Measurements from ENCODE around the gene BMP6.

The BMP6 gene

DNA sequence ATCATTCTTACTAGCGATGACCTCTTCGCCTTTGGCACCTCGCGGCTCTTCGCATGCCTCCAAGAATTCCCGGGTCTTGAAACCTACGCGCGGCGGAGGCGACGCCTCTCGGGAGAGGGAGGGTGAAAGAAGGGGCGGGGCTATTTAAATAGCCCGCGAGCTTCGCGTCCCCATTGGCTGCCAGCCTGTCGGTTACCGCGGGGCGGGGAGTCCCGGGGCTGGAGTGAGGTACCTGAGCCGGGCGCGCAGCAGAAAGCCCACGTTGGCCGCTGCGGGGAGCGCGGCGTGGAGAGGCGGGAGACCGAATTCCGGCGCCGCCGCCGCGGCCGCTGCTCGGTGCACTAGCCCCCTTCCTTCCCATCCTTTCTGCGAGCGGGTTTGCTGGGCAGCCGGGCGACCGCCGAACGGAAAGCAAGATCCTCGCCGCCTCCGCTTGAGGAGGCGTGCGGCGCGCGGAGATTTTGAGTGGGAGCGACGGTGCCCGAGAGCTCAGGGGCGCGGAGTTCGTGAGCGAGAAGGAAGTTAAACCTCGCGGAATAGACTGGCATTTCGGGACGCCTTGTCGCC is at the start of gene BMP6:
TSS of gene BMP6 (plus strand) at position 251 of the 567 bp plus-strand sequence. CDS start 857 bp downstream, outside the sequence.
- peaks cover 37% of the 10 kb centered on the region for H3K27me3 ChIP-seq (ENCODE audit: low read depth, low read length)
- H3K4me3 ChIP-seq (ENCODE audit: low read depth in 1 of 2, low read length in 2 of 2) = peak within 1 kb of the TSS; percentile 49 to 81
- H3K36me3 ChIP-seq (ENCODE audit: control insufficient read depth in 1 of 2, insufficient read depth in 2 of 2, low read length in 2 of 2) = no peaks in the 10 kb centered on the region
- no peak within 1 kb of the TSS for H3K27ac ChIP-seq (ENCODE audit: low read length)
- H3K9me3 ChIP-seq (ENCODE audit: control insufficient read depth in 1 of 2, low read length in 2 of 2) = no peaks in the 10 kb centered on the region
- peaks cover 2 to 29% of the 10 kb centered on the region in 2 donors for H3K4me1 ChIP-seq (ENCODE audit: control insufficient read depth in 1 of 2, insufficient read depth in 2 of 2, low read length in 2 of 2)

DNA sequence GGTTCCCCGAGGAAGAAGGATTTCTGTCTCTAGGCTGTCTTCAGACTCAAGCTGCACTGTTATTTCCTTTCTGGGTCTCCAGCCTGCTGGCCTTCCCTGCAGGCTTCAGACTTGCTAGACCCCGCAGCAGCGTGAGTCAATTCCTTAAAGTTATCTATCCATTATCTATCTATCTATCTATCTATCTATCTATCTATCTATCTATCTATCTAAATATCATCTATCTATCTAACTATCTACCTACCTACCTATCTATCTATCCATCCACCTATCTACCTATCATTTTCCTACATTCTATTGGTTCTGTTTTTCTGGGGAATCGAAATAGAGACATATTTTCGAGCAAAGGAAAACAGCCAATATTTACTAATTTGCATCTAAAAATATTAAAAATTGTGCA is 48.7 kb upstream of the BMP6 start:
- Histone ChIP-seq H3K36me3 (ENCODE audit: control insufficient read depth in 1 of 2, insufficient read depth in 2 of 2, low read length in 2 of 2) (no peaks in the 10 kb centered on the region), H3K4me3 (ENCODE audit: low read depth in 1 of 2, low read length in 2 of 2) (no peak overlapping the region), H3K27ac (ENCODE audit: low read length) (no peak overlapping the region), H3K27me3 (ENCODE audit: low read depth, low read length) (no peaks in the 10 kb centered on the region), H3K9me3 (ENCODE audit: control insufficient read depth in 1 of 2, low read length in 2 of 2) (no peaks in the 10 kb centered on the region), H3K4me1 (ENCODE audit: control insufficient read depth in 1 of 2, insufficient read depth in 2 of 2, low read length in 2 of 2) (peaks cover 0 to 3% of the 10 kb centered on the region in 2 donors)

DNA sequence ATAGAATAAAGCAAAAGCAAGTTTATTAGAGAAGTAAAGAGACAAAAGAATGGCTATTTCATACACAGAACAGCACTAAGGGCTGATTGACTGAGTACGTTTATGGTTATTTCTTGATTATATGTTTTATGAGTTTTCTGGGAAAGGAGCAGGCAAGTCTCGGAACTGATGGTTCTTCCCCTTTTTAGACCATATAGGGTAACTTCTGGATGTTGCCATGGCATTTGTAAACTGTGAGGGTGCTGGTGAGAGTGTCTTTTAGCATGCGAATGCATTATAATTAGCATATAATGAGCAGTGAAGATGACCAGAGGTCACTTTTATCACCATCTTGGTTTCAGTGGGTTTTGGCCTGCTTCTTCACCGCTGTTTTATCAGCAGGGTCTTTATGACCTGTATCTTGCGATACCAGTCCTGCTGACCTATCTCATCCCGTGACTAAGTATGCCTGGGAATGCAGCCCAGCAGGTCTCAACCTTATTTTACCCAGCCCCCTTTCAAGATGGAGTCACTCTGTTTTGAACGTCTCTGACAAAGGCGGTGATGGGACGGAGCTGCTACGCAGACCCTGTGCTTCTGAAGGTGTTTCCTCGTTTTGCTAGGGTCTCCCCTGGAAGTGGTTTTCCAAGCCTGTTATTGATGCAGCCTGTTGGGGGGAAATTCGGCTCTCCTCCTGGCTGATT is 45.4 kb upstream of the BMP6 start:
- Histone ChIP-seq H3K9me3 (ENCODE audit: control insufficient read depth in 1 of 2, low read length in 2 of 2) (no peaks in the 10 kb centered on the region), H3K27ac (ENCODE audit: low read length) (no peak overlapping the region), H3K4me3 (ENCODE audit: low read depth in 1 of 2, low read length in 2 of 2) (no peak overlapping the region), H3K36me3 (ENCODE audit: control insufficient read depth in 1 of 2, insufficient read depth in 2 of 2, low read length in 2 of 2) (no peaks in the 10 kb centered on the region), H3K4me1 (ENCODE audit: control insufficient read depth in 1 of 2, insufficient read depth in 2 of 2, low read length in 2 of 2) (no peaks in the 10 kb centered on the region), H3K27me3 (ENCODE audit: low read depth, low read length) (no peaks in the 10 kb centered on the region)

DNA sequence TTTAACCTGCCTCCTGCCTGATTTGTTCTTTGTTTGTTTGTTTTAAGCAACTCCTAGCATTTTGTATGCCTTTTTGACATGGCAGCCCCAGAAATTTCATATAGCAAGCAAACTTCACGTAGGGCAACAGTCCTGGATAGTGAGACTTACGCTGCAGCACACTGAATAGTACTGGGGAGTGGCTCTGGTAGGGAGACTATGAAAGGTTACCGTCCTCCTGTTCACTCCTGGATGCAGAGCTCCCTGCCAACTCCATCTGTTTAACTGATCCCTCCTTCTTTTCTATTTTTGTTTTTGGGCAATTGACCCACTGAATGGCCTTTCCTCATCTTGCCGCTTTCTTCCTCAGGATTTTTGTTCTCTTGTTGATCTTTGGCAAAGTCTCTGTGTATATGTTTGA is 44.5 kb upstream of the BMP6 start:
- H3K4me1 ChIP-seq (ENCODE audit: control insufficient read depth in 1 of 2, insufficient read depth in 2 of 2, low read length in 2 of 2) = no peaks in the 10 kb centered on the region
- no peak overlapping the region for H3K27ac ChIP-seq (ENCODE audit: low read length)
- no peaks in the 10 kb centered on the region for H3K36me3 ChIP-seq (ENCODE audit: control insufficient read depth in 1 of 2, insufficient read depth in 2 of 2, low read length in 2 of 2)
- H3K27me3 ChIP-seq (ENCODE audit: low read depth, low read length) = no peaks in the 10 kb centered on the region
- H3K4me3 ChIP-seq (ENCODE audit: low read depth in 1 of 2, low read length in 2 of 2) = no peak overlapping the region
- no peaks in the 10 kb centered on the region for H3K9me3 ChIP-seq (ENCODE audit: control insufficient read depth in 1 of 2, low read length in 2 of 2)

DNA sequence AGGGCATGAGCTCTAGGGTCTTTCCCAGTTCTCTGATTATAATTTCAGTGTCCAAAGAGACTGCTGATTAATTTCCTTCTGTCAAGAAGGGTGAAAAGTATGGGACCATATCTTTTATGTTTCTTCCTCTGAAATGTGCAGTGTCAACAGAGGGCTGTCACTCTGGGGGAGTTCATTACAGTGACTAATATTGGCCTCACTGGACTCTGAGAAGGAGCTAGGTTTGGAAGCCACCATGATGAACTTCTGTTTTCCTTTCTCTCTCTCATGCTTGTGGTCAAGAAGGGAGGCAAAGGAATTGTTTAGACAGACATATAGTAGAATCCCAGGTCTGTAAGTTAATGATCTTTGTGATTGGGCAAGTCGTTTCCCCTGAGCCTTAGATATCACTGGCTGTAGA is 41.8 kb upstream of the BMP6 start:
- no peaks in the 10 kb centered on the region for H3K9me3 ChIP-seq (ENCODE audit: control insufficient read depth in 1 of 2, low read length in 2 of 2)
- H3K4me3 ChIP-seq (ENCODE audit: low read depth in 1 of 2, low read length in 2 of 2) = no peak overlapping the region
- H3K27me3 ChIP-seq (ENCODE audit: low read depth, low read length) = no peaks in the 10 kb centered on the region
- H3K27ac ChIP-seq (ENCODE audit: low read length) = no peak overlapping the region
- H3K4me1 ChIP-seq (ENCODE audit: control insufficient read depth in 1 of 2, insufficient read depth in 2 of 2, low read length in 2 of 2) = no peaks in the 10 kb centered on the region
- no peaks in the 10 kb centered on the region for H3K36me3 ChIP-seq (ENCODE audit: control insufficient read depth in 1 of 2, insufficient read depth in 2 of 2, low read length in 2 of 2)

DNA sequence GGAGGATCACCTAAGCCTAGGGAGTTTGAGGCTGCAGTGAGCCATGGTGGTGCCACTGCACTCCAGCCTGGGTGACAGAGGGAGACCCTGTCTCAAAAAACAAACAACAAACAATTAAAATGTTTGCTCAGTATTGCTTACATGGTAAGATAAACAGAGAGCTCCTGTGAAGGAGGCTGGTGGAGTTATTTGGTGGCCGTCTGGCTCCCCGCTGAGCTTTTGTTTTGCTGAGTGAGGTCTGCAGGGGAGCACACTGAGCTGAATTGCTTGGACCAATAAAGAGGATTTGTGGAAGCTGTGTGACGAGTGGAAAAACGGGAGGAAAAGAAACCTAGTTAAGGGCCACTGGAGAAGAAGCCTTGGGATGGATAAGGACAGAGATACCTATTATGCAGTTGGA is 41.1 kb upstream of the BMP6 start:
- Histone ChIP-seq H3K36me3 (ENCODE audit: control insufficient read depth in 1 of 2, insufficient read depth in 2 of 2, low read length in 2 of 2) (no peaks in the 10 kb centered on the region), H3K4me3 (ENCODE audit: low read depth in 1 of 2, low read length in 2 of 2) (no peak overlapping the region), H3K9me3 (ENCODE audit: control insufficient read depth in 1 of 2, low read length in 2 of 2) (no peaks in the 10 kb centered on the region), H3K27ac (ENCODE audit: low read length) (no peak overlapping the region), H3K27me3 (ENCODE audit: low read depth, low read length) (no peaks in the 10 kb centered on the region), H3K4me1 (ENCODE audit: control insufficient read depth in 1 of 2, insufficient read depth in 2 of 2, low read length in 2 of 2) (no peaks in the 10 kb centered on the region)

DNA sequence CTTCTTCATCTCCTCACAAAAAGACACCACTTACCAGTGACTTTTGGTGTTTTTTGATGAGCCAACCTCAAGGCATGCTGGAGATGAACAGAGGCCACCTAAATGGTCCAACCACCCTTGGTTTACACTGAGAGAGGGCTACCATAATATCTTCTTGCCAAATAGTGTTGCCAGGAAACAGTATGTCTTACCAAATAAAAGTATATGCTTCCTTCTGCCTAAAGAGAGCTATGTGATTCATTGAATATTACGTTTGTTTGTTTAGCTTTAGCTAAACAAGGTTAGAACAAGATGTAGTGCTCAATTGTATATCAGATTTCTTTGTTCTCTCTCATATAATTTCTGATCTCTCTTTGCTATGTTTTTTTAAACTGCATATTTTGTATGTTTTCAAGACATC is 40.6 kb upstream of the BMP6 start:
- Histone ChIP-seq H3K4me1 (ENCODE audit: control insufficient read depth in 1 of 2, insufficient read depth in 2 of 2, low read length in 2 of 2) (no peaks in the 10 kb centered on the region), H3K9me3 (ENCODE audit: control insufficient read depth in 1 of 2, low read length in 2 of 2) (no peaks in the 10 kb centered on the region), H3K27me3 (ENCODE audit: low read depth, low read length) (no peaks in the 10 kb centered on the region), H3K4me3 (ENCODE audit: low read depth in 1 of 2, low read length in 2 of 2) (no peak overlapping the region), H3K36me3 (ENCODE audit: control insufficient read depth in 1 of 2, insufficient read depth in 2 of 2, low read length in 2 of 2) (no peaks in the 10 kb centered on the region), H3K27ac (ENCODE audit: low read length) (no peak overlapping the region)

DNA sequence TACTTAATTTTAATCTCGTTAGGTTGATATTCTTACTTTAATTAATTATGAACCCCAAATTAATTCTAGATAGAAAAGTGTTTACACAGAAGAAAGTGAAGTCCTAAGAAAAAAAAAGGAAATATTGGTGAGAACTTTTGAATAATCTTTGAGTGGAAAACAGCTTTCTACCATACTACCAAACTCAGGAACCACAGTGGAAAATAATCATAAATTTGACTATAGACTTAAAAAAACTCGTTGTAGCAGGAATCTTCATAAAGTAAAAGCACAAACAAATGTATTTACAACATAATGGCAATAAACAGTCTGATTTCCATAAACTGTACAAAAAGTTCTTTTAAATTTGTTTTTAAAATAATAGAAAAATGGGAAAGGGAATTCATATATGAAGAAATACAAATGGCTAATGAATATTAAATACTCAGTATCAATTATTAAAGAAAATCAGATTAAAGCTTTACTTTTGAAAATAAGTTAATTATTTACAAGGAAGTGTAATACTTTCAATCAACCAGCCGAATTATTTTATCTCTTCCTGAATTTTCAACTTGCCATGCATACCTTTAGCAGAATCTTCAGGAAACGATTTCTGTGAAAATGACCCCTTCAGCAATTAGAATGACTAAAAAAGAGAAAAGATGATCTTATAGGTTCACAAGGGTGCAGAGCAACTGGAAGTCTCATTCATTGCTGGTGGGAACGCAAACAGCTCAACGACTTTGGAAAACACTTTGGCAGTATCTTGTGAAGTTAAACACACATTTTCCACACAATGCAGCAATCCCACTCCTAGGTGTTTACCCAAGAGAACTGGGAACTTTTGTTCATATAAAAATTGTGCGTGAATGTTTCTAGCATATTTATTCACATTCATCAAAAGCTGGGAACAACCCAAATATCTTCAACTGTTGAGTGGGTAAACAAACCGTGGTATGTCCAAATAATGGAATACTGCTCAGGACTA is 38.5 kb upstream of the BMP6 start:
- H3K27me3 ChIP-seq (ENCODE audit: low read depth, low read length) = no peaks in the 10 kb centered on the region
- no peak overlapping the region for H3K27ac ChIP-seq (ENCODE audit: low read length)
- H3K36me3 ChIP-seq (ENCODE audit: control insufficient read depth in 1 of 2, insufficient read depth in 2 of 2, low read length in 2 of 2) = no peaks in the 10 kb centered on the region
- no peaks in the 10 kb centered on the region for H3K4me1 ChIP-seq (ENCODE audit: control insufficient read depth in 1 of 2, insufficient read depth in 2 of 2, low read length in 2 of 2)
- no peak overlapping the region for H3K4me3 ChIP-seq (ENCODE audit: low read depth in 1 of 2, low read length in 2 of 2)
- H3K9me3 ChIP-seq (ENCODE audit: control insufficient read depth in 1 of 2, low read length in 2 of 2) = no peaks in the 10 kb centered on the region

DNA sequence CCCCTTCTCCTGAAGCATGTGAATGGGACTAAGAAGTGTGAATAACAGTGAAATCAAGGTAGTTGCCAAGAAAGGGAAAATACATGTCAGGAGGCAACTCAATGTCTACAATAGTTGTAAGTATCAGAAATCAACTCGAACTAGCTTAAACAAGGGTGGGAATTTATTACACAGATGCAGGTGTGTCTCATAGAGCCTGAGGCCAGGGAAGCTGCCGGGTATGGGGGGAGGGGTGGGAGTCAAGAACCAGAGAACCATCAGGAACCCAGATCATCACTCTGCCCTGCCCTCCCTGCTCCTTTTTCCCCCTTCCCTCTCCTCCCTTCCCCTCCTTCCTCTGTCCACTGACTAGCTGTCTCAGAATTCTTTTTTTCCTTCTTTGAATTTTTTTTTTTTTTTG is 34.9 kb upstream of the BMP6 start:
- Histone ChIP-seq H3K4me3 (ENCODE audit: low read depth in 1 of 2, low read length in 2 of 2) (no peak overlapping the region), H3K9me3 (ENCODE audit: control insufficient read depth in 1 of 2, low read length in 2 of 2) (no peaks in the 10 kb centered on the region), H3K36me3 (ENCODE audit: control insufficient read depth in 1 of 2, insufficient read depth in 2 of 2, low read length in 2 of 2) (no peaks in the 10 kb centered on the region), H3K27me3 (ENCODE audit: low read depth, low read length) (no peaks in the 10 kb centered on the region), H3K27ac (ENCODE audit: low read length) (no peak overlapping the region), H3K4me1 (ENCODE audit: control insufficient read depth in 1 of 2, insufficient read depth in 2 of 2, low read length in 2 of 2) (no peaks in the 10 kb centered on the region)

DNA sequence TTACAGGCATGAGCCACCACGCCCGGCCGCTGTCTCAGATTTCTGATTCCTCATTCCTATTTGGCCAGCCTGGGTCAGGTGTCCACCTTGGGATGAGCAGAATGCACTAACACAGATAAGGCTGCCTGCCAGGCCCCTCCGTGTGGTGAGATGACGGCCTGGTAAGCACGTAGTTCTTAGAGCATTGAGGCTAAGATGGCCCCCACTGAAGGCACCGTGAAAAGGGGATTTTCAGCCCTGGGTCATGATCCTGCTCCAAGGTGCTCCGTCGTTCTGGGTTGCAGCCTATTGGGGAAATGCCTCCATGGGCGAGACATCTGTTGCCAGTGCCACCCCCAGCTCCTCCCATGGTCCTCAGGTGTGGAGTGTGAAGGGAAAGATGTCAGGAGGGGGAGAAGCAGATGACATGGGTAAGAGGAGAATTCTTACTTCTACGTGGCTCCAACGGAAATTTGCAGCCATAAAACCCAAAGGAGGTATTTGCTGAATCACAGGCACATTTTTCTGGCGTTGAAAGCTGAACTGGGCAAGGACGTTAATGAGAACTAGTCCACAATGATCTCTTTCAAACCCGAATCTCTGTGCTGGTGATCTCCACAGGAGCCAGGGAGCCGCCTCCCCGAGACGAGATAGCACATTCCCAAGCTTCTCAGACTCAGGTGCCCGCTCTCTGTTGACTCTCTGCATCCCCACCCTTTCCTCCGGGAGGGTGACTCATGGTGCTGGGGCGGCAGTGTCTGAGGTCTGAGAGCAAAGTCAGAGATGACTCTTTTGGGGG is 34.0 kb upstream of the BMP6 start:
- no peaks in the 10 kb centered on the region for H3K4me1 ChIP-seq (ENCODE audit: control insufficient read depth in 1 of 2, insufficient read depth in 2 of 2, low read length in 2 of 2)
- H3K27ac ChIP-seq (ENCODE audit: low read length) = no peak overlapping the region
- H3K27me3 ChIP-seq (ENCODE audit: low read depth, low read length) = no peaks in the 10 kb centered on the region
- H3K4me3 ChIP-seq (ENCODE audit: low read depth in 1 of 2, low read length in 2 of 2) = no peak overlapping the region
- no peaks in the 10 kb centered on the region for H3K9me3 ChIP-seq (ENCODE audit: control insufficient read depth in 1 of 2, low read length in 2 of 2)
- H3K36me3 ChIP-seq (ENCODE audit: control insufficient read depth in 1 of 2, insufficient read depth in 2 of 2, low read length in 2 of 2) = no peaks in the 10 kb centered on the region

DNA sequence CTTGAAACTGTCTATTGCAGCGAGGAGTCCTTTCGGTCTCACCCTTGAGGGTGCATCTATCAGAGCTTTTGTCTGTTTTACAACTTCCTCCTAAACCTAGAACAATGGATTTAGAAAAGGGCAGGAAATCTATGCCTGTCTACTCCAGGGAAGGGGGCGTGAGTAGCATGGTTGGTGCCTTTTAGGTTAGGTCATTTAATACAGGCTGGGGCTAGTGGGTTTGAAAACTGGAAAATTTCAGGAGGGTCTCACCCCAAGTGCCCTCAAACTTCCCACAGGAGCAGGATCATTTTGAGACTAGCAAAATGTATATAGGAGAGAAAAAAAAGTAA is 33.5 kb upstream of the BMP6 start:
- Histone ChIP-seq H3K4me3 (ENCODE audit: low read depth in 1 of 2, low read length in 2 of 2) (no peak overlapping the region), H3K27me3 (ENCODE audit: low read depth, low read length) (no peaks in the 10 kb centered on the region), H3K36me3 (ENCODE audit: control insufficient read depth in 1 of 2, insufficient read depth in 2 of 2, low read length in 2 of 2) (no peaks in the 10 kb centered on the region), H3K4me1 (ENCODE audit: control insufficient read depth in 1 of 2, insufficient read depth in 2 of 2, low read length in 2 of 2) (no peaks in the 10 kb centered on the region), H3K9me3 (ENCODE audit: control insufficient read depth in 1 of 2, low read length in 2 of 2) (no peaks in the 10 kb centered on the region), H3K27ac (ENCODE audit: low read length) (no peak overlapping the region)

Measured in muscle layer of duodenum (tissue), 2 donors.